Esophagus muscularis mucosa (tissue), 3 donors: ENCODE results near the gene HOXA11.

ENCODE experiments used
- POLR2A ChIP-seq: fragments of 450-650 bp; IDR thresholded peaks from one replicate; pipeline ENCODE4 v1.6.1; 2017; ENCODE audit warnings: antibody characterized with exemption, moderate library complexity, mild to moderate bottlenecking, low read depth
- TF ChIP-seq, protein P1 (sequence below), 3 experiments: fragments of 200-600 bp in 2 of 3; fragments of 450-650 bp in 1 of 3; sonication (generic) in 2 of 3; IDR thresholded peaks; one replicate each; pipeline ENCODE4 v1.5.1; 2017 to 2019; ENCODE audit warnings: antibody characterized with exemption in 3 of 3, mild to moderate bottlenecking in 2 of 3, moderate library complexity in 1 of 3

DNA sequence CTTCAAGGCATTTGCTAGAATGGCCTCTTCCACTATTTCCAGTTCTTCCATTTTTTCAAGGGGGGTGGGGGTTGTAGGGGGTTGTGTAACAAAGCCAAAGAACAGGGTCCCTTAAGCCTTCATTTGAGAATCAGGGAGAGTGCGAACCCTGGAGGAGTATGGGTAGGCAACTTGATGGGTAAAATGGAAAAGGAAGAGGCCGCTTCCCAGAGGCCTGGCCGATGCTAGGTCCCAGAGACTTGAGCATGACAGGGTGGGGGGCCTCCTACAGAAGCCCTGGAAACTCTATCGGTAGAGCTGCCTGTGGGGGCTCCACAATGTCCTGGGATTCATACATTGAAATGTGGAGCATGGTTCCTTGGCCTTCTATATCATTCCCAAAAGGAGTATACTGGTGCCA is 24.0 kb upstream of the HOXA11 start:
- TF ChIP-seq, protein P1, sequence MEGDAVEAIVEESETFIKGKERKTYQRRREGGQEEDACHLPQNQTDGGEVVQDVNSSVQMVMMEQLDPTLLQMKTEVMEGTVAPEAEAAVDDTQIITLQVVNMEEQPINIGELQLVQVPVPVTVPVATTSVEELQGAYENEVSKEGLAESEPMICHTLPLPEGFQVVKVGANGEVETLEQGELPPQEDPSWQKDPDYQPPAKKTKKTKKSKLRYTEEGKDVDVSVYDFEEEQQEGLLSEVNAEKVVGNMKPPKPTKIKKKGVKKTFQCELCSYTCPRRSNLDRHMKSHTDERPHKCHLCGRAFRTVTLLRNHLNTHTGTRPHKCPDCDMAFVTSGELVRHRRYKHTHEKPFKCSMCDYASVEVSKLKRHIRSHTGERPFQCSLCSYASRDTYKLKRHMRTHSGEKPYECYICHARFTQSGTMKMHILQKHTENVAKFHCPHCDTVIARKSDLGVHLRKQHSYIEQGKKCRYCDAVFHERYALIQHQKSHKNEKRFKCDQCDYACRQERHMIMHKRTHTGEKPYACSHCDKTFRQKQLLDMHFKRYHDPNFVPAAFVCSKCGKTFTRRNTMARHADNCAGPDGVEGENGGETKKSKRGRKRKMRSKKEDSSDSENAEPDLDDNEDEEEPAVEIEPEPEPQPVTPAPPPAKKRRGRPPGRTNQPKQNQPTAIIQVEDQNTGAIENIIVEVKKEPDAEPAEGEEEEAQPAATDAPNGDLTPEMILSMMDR (IDR thresholded peaks at IDR 0.05), result no peak
- no peak for TF ChIP-seq POLR2A
